GM21447 (cell line): ENCODE measurements around the gene NXF1.

Experiments used
- ATAC-seq: cut with Tn5 transposase; IDR thresholded peaks from one replicate; pipeline ENCODE4 v1.9.1; 2021; ENCODE audit not compliant: unreplicated experiment

The NXF1 gene

GRCh38 chr11:62747475-62748160 is 57.6 kb downstream of the NXF1 start:
- ATAC-seq, result no peak
